DMS 273 treated with DMSO at 0.1 percent for 48 hours (cell line): ENCODE data around the gene FAM227B.
A peak's percentile ranks its signal among the peaks of the same experiment; 100 is the strongest.
"Not testable (repeated sequence)": the region's sequence is repeated elsewhere in the genome, so short reads cannot be mapped to it uniquely, and the experiment has no call there.

Experiments
- DNase-seq: peaks from one replicate; lab custom pipeline; 2025; lab: John Stamatoyannopoulos, UW

The FAM227B gene

GRCh38 chr15:49372366-49372765, 248.3 kb downstream of the FAM227B start:
- no peak for DNase-seq

GRCh38 chr15:49370782-49371181, 249.8 kb downstream of the FAM227B start:
- DNase-seq: no peak

- DNase-seq: no peak
Measured at GRCh38 chr15:49366496-49366895, 254.1 kb downstream of the FAM227B start.

DNA sequence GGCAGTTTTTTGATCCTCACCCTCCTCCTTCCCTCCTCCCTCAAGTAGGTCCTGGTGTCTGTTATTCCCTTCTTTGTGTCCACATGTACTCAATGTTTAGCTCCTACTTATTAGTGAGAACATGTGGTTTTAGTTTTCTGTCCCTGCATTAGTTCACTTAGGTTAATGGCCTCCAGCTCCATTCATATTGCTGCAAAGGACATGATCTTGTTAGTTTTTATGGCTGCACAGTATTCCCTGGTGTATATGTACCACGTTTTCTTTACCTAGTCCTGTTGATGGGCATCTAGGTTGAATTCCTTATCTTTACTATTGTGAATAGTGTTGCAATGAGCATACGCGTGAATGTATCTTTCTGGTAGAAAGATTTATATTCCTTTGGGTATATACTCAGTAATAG, 259.2 kb downstream of the FAM227B start:
- no peak for DNase-seq

- DNase-seq: not testable (repeated sequence)
Measured at GRCh38 chr15:49354439-49354838, 266.2 kb downstream of the FAM227B start.

DNA sequence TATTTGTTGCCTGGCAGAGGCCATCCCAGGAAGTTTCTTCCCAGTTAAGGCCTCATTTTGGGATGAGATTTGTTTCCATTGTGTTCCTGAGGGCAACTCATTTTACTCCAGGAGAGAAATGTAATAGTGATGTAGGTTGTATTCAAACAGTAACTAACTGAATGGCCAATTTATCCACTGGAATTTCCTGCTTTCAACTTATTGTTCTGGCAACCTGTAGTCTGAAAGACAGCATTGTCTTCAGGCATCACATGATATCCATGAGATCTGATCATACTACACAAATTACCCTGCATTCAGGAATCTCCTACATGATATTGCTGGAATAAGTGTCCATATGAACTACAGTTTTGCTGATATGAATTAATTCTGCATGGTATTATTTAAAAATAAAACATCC, 277.1 kb downstream of the FAM227B start:
- DNase-seq: no peak

- DNase-seq: no peak
Measured at GRCh38 chr15:49339656-49340055, 281.0 kb downstream of the FAM227B start.

- no peak for DNase-seq
Measured at GRCh38 chr15:49331951-49332350, 288.7 kb downstream of the FAM227B start.

DNA sequence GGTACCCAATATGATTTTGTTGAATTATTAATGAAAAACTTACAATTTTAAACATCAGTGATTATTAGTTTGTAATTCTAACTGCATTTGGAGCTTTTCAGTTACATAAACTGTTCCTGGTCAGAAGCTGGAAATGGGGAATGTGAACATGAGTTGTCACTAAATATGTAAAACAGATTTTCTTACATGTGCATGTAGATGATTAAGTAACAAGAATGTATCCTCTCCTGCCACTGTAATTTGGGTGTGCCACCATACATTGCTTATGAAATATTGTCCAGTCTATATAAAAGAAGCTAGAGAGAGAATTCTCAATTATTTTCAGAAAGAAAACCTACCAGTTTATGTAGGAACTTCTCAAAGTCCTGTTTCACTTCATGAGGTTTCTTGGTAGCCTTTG, 289.2 kb downstream of the FAM227B start:
- DNase-seq: no peak

DNA sequence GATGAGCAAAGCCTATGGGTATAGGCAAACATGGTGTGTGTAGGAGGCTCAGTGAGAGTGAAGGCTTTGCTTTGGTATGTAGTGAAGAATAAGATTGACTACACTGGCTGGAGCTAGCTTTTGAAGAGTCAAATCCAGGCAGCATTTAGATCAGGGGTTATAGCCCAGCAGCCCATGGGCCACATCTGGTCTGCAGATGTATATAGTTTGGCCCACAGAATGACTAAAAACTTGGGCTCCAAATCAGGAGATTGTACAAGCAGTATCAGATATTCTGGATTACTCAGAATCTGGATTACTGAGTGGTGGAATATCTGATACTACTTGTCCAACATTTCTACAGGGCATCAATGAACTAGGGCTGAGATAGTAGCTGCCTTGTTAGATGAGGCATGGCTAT, 290.5 kb downstream of the FAM227B start:
- no peak for DNase-seq

DNA sequence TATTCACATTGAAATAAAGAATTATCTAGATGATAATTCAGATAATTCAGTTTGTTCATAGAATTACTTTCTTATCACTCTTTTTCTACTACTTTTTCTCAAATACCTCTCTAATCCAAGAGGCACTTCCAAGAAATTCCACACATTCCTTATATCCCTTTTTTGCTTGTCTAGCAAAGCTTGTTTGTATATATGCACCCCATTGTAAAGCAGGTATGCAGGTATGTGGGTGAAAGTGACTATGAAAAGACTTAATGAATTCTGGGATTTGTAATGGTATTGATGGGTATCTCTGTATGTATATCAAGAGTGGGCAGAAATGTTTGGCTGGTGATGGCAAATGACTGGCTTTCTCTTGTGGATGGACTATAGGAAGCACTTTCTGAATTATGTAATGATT, 291.7 kb downstream of the FAM227B start:
- no peak for DNase-seq

DNA sequence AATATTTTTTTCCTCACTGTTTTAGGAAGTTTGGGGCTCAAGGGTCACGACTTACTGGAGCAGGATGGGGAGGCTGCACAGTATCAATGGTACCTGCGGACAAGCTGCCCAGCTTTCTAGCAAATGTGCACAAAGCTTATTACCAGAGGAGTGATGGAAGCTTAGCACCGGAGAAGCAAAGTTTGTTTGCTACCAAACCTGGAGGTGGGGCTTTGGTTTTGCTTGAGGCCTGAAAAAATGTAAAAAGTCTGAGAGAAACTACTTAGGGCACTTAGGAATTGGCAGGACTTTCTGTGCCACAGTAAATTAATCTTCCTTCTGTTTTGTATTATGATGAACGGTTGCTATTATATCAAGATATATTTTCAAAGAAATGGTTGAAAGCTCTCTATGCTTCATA, 292.7 kb downstream of the FAM227B start:
- DNase-seq: no peak

DNA sequence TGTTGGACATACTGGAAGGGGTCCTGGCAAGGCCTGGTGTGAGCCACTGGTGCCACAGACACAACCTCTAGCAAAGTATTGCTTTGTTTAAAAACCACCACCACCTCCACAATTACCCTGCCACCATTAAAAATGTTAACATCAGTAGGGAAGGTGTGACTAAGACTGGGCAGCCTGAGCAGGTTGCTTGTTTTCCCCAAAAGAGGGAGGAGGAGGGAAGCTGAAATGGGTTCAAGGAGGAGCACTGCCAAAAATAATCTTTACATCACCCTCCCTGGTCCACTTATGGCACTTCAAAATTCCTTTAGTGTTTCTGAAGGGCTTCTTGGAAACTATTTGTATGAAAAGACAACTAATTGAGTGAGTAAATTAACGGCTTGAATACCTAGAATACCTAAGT, 297.4 kb downstream of the FAM227B start:
- DNase-seq: no peak

DNA sequence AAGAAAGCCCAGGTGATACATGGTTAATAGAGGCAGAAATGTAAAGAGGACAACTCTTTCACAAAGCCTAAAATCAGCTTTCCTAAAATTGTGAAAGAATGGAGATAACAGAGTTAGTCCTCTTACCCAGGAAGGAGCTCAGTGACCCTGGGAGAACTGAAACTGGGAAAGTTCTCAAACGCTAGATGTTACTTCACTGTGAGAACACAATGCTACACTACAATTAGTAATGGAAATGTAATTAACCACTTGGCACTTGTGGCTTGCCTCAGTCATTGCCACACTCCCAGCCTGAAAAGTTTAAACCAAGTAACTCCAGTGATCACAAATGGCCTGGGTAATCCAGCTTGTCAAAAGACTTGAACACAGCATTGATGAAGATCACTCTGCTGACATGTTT, 300.3 kb downstream of the FAM227B start:
- no peak for DNase-seq

GRCh38 chr15:49315391-49315823, 305.2 kb downstream of the FAM227B start:
- DNase-seq: no peak

DNA sequence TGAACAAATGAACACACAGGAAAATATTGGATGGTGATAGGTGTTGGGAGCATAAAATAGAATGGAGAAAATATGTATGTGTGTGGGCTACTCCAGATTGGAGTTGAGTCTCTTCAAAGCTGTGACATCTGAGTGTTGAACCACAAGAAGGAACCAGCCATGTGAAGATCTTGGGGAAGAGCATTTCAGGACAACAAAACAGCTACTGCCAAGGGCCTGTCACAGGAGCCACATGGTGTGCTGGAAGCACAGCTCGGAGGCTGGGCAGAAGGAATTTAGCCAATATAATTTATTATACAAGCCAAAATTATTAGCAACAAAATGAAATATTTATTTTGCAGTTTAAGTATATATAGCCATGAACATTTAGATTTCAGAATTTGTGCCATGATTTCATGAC, 305.9 kb downstream of the FAM227B start:
- no peak for DNase-seq

GRCh38 chr15:49313650-49314049, 307.0 kb downstream of the FAM227B start:
- no peak for DNase-seq

GRCh38 chr15:49309889-49310288, 310.7 kb downstream of the FAM227B start:
- DNase-seq: no peak

DNA sequence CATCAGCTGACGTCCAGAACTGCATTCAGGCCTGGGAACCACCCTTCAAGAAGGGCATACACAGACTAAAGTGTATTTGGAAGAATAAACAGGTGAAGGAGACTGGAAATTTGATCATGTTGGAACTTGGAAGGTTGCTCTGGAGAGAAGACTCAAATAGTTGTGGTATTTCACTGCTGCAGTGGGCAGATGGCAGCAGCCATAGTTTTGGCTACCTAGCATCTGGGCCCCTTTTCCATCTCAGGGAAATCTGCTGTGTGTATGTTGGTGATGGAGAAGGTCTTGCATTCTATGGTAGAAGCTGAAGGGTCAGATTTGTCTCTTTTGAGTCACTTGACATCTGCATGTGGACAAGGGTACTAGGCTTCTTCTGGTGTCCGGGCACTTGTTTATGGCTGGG, 311.9 kb downstream of the FAM227B start:
- peak; percentile 16 for DNase-seq

DNA sequence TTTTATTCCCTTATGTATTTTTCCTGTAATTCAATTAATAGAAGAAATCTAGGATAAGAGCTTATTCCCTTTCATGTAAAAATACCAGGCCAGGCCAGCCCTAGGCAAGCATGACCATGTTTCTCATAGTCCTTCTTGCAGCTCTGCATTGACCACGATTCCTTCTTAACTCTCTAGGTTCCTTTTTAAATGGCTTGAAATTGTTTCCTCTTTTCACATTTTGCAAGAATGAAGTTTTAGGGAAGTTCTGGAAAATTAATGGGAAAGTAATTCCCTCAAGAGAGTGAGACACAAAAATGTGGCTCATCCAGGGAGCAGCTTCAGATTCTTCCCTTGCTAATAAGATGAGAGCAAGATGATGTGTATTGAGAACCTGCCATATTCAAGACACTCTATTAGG, 314.1 kb downstream of the FAM227B start:
- DNase-seq: no peak

- DNase-seq: no peak
Measured at GRCh38 chr15:49303003-49303402, 317.6 kb downstream of the FAM227B start.

- DNase-seq: no peak
Measured at GRCh38 chr15:49301562-49301961, 319.1 kb downstream of the FAM227B start.

DNA sequence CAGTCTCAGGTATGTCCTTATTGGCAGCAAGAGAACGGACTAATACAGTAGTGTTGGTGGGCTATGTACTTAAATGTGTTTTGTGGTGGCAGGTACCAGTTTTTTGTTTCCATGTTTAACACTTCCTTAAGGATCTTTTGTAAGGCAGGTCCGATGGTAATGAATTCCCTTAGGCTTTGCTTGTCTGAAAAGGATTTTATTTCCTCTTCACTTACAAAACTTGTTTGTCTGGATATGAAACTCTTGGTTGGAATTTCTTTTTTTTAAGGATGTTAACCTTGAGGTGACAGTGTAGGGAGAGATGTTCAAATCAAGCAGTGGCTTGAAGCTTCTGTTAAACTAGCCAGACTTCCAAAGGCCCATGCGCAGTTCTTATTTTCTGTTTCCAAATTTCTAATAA, 319.8 kb downstream of the FAM227B start:
- DNase-seq: no peak

- DNase-seq: no peak
Measured at GRCh38 chr15:49297584-49297983, 323.0 kb downstream of the FAM227B start.

GRCh38 chr15:49296258-49296657, 324.4 kb downstream of the FAM227B start:
- no peak for DNase-seq
